Measurements from ENCODE around the gene RNF186.
"Not testable (repeated sequence)": the region's sequence is repeated elsewhere in the genome, so short reads cannot be mapped to it uniquely, and the experiment has no call there.

Gene RNF186

GRCh38 chr1:19814681-19815503, at the start of gene RNF186:
Gene RNF186, minus strand, starts transcription at chr1:19815283. Its CDS starts 182 bp downstream, at chr1:19815101.
- no peak for DNase-seq (ENCODE audit: low read depth)

- no peak for DNase-seq (ENCODE audit: low read depth)
These were observed 49.6 kb upstream of the RNF186 start for GRCh38 chr1:19864570-19865160.

GRCh38 chr1:19862944-19863343, 47.9 kb upstream of the RNF186 start:
- DNase-seq (ENCODE audit: low read depth): no peak

GRCh38 chr1:19861842-19862530, 46.9 kb upstream of the RNF186 start:
- no peak for DNase-seq (ENCODE audit: low read depth)

DNA sequence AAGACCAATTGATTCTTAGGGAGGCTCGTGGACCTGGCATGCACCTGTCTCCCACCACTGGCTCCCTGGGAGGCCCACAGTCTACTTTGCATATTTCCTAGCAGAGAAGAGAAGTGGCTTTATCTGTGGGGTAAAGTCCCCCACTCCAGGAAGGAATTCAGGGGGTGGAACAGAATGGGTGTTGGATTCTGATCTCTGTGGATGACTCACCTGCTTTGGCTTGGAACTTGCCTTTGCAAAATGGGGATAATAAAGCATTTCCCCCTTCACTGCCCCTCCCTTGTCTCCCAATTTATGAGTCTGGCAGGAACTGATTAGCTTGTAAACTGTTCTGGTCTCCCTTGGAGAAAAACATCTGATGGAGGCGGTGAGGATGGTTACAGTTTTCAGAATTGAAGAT, 46.0 kb upstream of the RNF186 start:
- DNase-seq (ENCODE audit: low read depth): no peak

- DNase-seq (ENCODE audit: low read depth): no peak
These were observed 45.3 kb upstream of the RNF186 start for GRCh38 chr1:19860418-19860817.

- DNase-seq (ENCODE audit: low read depth): no peak
These were observed 44.8 kb upstream of the RNF186 start for GRCh38 chr1:19859876-19860275.

DNA sequence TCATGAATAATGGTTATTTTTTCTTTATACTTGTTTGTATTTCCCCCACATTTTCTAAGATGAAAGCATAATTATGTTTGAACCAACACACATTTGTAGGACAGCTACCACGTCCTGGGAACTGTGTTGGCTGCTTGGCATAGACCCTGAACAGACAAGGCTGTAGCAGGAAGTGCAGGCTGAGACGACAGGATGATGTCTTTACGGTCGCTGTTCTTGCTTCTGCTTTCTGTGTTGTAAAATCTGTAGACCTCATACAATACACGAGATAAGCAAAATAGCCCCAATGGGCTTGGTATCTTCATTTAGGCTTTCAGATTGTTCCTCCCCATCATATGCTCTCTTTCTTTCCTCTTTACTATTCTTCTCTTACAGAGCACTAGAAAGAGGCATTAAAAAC, 43.8 kb upstream of the RNF186 start:
- DNase-seq (ENCODE audit: low read depth): no peak

DNA sequence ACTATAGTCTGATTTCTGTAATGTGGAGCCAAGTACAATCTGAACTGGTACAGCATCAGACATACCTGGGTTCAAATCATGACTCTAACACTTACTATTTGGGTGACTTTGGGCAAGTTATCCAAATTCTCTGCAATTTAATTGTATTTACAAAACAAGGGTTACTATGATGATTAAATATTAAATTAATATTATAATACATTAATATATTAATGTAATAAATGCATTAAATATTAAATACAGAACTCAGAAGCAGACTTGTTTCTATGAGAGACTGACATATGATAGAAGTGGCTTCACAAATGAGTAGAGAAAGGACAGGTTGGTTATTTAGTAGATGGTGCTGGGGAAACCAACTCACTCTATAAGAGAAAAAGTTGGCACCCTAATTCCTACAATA, 39.8 kb upstream of the RNF186 start:
- no peak for DNase-seq (ENCODE audit: low read depth)

GRCh38 chr1:19852036-19852435, 37.0 kb upstream of the RNF186 start:
- DNase-seq (ENCODE audit: low read depth): no peak

DNA sequence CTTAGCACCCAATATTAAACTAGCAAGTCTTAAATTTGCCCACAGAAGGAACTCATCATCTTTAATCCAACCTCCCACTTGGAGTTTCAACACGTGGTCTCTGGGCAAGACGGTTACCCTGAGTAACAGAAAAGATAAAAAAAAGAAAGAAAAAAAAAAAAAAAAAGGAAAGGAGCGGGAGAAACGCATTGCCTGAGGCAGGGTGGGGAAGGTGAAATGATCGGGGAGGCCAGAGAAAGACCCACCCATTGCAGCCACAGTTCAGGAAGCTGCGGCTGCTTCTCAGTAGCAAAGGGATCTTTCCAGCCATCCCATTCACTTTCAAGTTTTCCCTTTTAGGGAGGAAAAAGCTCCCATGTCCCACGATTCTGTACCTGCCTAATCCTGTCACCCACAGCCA, 35.1 kb upstream of the RNF186 start:
- no peak for DNase-seq (ENCODE audit: low read depth)

DNA sequence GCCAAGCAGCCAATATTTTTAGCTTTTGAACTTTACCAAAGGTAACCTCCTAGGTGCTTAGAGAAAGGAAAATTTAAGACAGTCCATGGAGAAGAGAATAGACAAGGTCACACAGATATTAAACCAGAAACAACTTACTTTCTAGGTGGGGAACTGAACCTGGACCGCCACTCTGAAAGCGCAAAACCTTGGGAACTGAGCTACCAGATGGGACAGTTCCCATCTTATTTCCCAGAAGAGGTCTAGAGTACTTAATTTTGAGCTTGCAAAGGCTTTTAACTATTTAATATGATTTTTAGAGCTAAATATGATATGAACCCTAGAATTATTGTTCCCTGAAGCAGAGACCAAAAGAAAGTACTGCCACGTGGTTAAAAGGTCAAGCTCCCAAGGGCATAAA, 34.2 kb upstream of the RNF186 start:
- DNase-seq (ENCODE audit: low read depth): not testable (repeated sequence)

- DNase-seq (ENCODE audit: low read depth): not testable (repeated sequence)
These were observed 32.3 kb upstream of the RNF186 start for GRCh38 chr1:19847334-19847733.

- no peak for DNase-seq (ENCODE audit: low read depth)
These were observed 31.3 kb upstream of the RNF186 start for GRCh38 chr1:19846338-19846737.

- no peak for DNase-seq (ENCODE audit: low read depth)
These were observed 30.5 kb upstream of the RNF186 start for GRCh38 chr1:19845555-19845954.

DNA sequence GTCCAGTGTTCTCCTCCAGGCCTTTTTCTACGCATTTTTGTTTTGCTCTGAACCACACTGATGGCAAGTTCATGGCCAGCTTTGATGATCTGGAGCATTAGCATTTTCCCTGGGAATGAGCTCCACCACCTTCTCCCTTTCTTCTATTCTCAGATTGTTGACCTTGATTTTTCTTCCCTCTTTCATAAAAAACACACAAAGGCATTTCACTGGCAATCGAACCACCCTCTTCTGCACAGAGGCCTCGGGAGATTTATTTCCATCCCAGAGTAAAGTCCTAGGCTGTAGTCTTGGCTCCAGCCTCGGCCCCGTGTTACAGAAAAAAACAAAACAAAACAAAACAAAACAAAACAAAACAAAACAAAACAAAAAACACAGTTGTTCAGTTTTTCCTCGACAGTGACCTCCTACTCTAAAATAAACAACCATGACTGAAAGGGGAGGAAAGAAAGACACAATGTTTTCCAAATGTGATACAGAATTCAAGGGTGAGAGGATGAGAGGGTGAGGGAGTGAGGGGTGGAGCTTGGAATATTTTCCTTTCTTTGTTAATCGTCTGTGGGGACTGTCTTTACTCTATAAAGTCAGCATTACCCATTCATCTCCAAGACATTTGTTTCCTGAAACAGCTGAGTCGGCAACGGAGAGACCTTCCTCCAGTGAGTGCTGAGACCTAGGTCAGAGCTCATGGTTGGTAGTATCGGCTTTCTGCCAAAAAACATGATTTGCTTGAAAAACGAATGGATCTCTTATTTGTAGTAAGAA, 29.8 kb upstream of the RNF186 start:
- no peak for DNase-seq (ENCODE audit: low read depth)

DNA sequence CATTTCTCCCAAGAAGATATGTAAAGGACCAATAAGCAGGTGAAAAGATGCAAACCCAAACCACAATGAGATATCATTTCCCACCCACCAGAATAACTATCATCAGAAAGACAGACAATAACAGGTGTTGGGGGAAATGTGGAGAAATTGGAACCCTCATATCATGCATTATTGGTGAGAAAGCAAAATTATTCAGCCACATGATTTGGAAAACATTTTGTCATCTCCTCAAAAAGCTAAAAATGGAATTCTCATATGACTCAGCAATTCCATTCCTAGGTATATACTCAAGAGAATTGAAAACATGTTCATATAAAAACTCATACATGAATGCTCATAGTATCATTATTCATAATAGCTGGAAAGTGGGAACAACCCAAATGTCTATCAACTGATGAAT, 25.1 kb upstream of the RNF186 start:
- no peak for DNase-seq (ENCODE audit: low read depth)

GRCh38 chr1:19837866-19838265, 22.8 kb upstream of the RNF186 start:
- DNase-seq (ENCODE audit: low read depth): no peak

DNA sequence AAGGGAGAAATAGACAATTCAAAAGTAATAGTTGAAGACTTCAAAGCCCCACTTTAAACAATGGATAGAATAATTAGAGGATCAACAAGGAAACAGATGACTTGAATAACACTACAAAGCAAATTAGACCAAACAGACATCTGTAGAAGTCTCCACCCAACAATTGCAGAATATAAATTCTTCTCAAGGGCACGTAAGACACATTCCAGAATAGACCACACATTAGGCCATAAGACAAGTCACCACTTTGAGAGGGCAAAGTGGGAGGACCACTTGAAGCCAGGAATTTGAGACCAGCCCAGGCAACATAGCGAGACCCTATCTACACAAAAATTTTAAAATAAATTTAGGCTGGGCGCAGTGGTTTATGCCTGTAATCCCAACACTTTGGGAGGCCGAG, 20.5 kb upstream of the RNF186 start:
- no peak for DNase-seq (ENCODE audit: low read depth)

GRCh38 chr1:19831441-19831840, 16.4 kb upstream of the RNF186 start:
- DNase-seq (ENCODE audit: low read depth): no peak

GRCh38 chr1:19828546-19828945, 13.5 kb upstream of the RNF186 start:
- DNase-seq (ENCODE audit: low read depth): no peak

DNA sequence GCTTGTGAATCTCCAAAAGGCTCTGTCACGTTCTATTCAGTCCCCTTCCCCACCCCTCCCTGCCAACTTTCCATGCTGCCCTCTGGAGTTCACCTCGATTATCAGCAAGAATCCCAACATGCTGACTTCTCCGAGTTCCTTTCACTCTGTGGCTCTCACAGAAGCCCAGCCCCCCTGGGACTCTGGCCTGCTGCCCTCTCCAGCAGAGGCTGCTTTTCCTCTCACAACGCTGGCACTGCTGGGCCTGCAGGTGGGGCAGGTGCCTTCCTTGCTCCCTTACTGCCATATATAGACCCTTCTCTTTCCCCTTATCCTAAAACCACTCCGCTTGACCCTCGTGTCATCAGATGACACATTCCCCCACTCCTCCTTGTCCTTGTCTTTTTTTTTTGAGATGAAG, 10.2 kb upstream of the RNF186 start:
- no peak for DNase-seq (ENCODE audit: low read depth)
